Osteoblast (primary cell): ENCODE data around the gene TARDBP. TPM values are rescaled to one million over a fixed set of nuclear protein-coding genes. Genes with fewer than 3 reads are reported as not detected.
"Not testable (repeated sequence)": the region's sequence is repeated elsewhere in the genome, so short reads cannot be mapped to it uniquely, and the experiment has no call there.

ENCODE experiments used
- DNase-seq: peaks from one replicate; pipeline ENCODE4 v3.0.0; 2011; ENCODE audit warnings: low spot score, mixed read lengths; ENCODE audit not compliant: insufficient read length; ENCODE audit errors: missing footprints
- H2AFZ ChIP-seq: 2 replicates; pipeline ENCODE4 v1.6.0; 2011; ENCODE audit warnings: mild to moderate bottlenecking, low read length
- H3K27ac ChIP-seq: 2 replicates; pipeline ENCODE4 v1.5.1; 2011; ENCODE audit warnings: mild to moderate bottlenecking, low read depth, low read length, moderate library complexity
- H3K27me3 ChIP-seq: 2 replicates; pipeline ENCODE4 v1.6.0; 2012; ENCODE audit warnings: mild to moderate bottlenecking, control low read depth, inconsistent platforms, low read length, moderate library complexity; ENCODE audit not compliant: insufficient read depth
- H3K36me3 ChIP-seq: 2 replicates; pipeline ENCODE4 v1.5.1; 2011; ENCODE audit warnings: mild to moderate bottlenecking, low read length, control low read depth, moderate library complexity; ENCODE audit not compliant: insufficient read depth
- H3K4me1 ChIP-seq: 2 replicates; pipeline ENCODE4 v1.5.1; 2011; ENCODE audit warnings: mild to moderate bottlenecking, low read length, control low read depth, moderate library complexity; ENCODE audit not compliant: insufficient read depth
- H3K4me2 ChIP-seq: 2 replicates; pipeline ENCODE4 v1.6.0; 2011; ENCODE audit warnings: mild to moderate bottlenecking, low read length; ENCODE audit not compliant: insufficient read depth
- H3K4me3 ChIP-seq: fragments of 200-600 bp; sonication (generic); 3 replicates; pipeline ENCODE4 v1.5.1; 2012; ENCODE audit warnings: mild to moderate bottlenecking, low read length, inconsistent platforms; ENCODE audit not compliant: insufficient read depth
- H3K79me2 ChIP-seq: 2 replicates; pipeline ENCODE4 v1.6.0; 2012; ENCODE audit warnings: mild to moderate bottlenecking, low read length, control low read depth, inconsistent platforms; ENCODE audit not compliant: insufficient read depth
- H3K9me3 ChIP-seq: 2 replicates; pipeline ENCODE4 v1.5.1; 2011; ENCODE audit warnings: low read depth, low read length, control low read depth
- H4K20me1 ChIP-seq: 2 replicates; pipeline ENCODE4 v1.6.0; 2012; ENCODE audit warnings: mild to moderate bottlenecking, low read length, control low read depth; ENCODE audit not compliant: insufficient read depth
- total RNA-seq: library from RNA; depleted of rRNA; stranded (reverse); fragments of >200 nt; gene quantifications from 2 replicates; pipeline ENCODE4 v1.2.3, GENCODE V29; 2012
- TF ChIP-seq, protein P1 (sequence below): IDR thresholded peaks from 2 replicates; pipeline ENCODE4 v1.5.1; 2011; ENCODE audit warnings: mild to moderate bottlenecking, low read depth, low read length, moderate library complexity; ENCODE audit errors: extremely low read depth

TARDBP gene
- total RNA-seq, 1 donor = 71.7 TPM

DNA sequence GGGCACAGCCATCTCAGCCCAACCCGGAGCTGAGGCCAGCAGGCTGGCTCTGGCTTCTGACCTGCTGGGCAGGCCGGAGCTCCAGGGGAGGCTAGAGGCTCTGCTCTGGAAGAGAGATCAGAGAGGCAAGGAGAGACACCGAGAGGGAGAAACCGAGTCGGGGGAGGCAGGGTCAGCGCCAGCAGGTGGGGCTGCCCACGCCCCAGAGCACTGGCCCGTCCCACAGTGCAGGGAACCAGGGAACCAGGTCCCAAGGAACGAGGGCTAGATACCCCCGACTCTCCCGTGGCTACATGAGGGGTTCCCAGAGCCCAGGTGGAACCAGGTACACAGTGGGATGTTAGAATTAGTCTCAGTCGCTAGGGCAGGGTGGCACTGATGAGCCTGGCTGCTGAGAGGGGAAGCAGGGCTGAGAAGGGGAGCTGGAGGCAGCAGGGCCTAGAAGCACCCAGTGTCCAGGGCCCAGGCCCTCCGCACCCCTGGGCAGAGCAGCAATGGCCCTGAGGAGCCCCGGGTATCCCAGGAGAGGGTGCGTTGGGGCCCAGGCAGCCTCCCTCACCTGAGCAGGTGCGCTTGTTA lies 32.5 kb downstream of the TARDBP start:
- TF ChIP-seq, protein P1, sequence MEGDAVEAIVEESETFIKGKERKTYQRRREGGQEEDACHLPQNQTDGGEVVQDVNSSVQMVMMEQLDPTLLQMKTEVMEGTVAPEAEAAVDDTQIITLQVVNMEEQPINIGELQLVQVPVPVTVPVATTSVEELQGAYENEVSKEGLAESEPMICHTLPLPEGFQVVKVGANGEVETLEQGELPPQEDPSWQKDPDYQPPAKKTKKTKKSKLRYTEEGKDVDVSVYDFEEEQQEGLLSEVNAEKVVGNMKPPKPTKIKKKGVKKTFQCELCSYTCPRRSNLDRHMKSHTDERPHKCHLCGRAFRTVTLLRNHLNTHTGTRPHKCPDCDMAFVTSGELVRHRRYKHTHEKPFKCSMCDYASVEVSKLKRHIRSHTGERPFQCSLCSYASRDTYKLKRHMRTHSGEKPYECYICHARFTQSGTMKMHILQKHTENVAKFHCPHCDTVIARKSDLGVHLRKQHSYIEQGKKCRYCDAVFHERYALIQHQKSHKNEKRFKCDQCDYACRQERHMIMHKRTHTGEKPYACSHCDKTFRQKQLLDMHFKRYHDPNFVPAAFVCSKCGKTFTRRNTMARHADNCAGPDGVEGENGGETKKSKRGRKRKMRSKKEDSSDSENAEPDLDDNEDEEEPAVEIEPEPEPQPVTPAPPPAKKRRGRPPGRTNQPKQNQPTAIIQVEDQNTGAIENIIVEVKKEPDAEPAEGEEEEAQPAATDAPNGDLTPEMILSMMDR = no peak
- Histone ChIP-seq H3K36me3 (no peaks in the 10 kb centered on the region), H2AFZ (no peak overlapping the region), H4K20me1 (no peaks in the 10 kb centered on the region), H3K4me3 (no peak overlapping the region), H3K4me2 (no peak overlapping the region), H3K27ac (no peak overlapping the region), H3K9me3 (no peaks in the 10 kb centered on the region), H3K79me2 (no peaks in the 10 kb centered on the region), H3K4me1 (no peaks in the 10 kb centered on the region), H3K27me3 (no peaks in the 10 kb centered on the region)
- DNase-seq = peak; percentile 62

GRCh38 chr1:11045428-11046269 lies 33.2 kb downstream of the TARDBP start:
- no peaks in the 10 kb centered on the region for H3K4me1 ChIP-seq
- DNase-seq = peak; percentile 66
- H3K27ac ChIP-seq = no peak overlapping the region
- H4K20me1 ChIP-seq = no peaks in the 10 kb centered on the region
- H3K4me3 ChIP-seq = no peak overlapping the region
- no peak overlapping the region for H2AFZ ChIP-seq
- H3K9me3 ChIP-seq = no peaks in the 10 kb centered on the region
- H3K4me2 ChIP-seq = no peak overlapping the region
- H3K79me2 ChIP-seq = no peaks in the 10 kb centered on the region
- TF ChIP-seq, protein P1 = no peak
- no peaks in the 10 kb centered on the region for H3K36me3 ChIP-seq
- no peaks in the 10 kb centered on the region for H3K27me3 ChIP-seq

- DNase-seq = no peak
- Histone ChIP-seq H2AFZ (no peak overlapping the region), H3K79me2 (no peaks in the 10 kb centered on the region), H3K36me3 (no peaks in the 10 kb centered on the region), H3K4me1 (no peaks in the 10 kb centered on the region), H3K4me3 (no peak overlapping the region), H4K20me1 (no peaks in the 10 kb centered on the region), H3K27ac (no peak overlapping the region), H3K4me2 (no peak overlapping the region), H3K27me3 (no peaks in the 10 kb centered on the region), H3K9me3 (no peaks in the 10 kb centered on the region)
- TF ChIP-seq, protein P1 = no peak
These were observed 33.8 kb downstream of the TARDBP start for GRCh38 chr1:11046270-11046566.

DNA sequence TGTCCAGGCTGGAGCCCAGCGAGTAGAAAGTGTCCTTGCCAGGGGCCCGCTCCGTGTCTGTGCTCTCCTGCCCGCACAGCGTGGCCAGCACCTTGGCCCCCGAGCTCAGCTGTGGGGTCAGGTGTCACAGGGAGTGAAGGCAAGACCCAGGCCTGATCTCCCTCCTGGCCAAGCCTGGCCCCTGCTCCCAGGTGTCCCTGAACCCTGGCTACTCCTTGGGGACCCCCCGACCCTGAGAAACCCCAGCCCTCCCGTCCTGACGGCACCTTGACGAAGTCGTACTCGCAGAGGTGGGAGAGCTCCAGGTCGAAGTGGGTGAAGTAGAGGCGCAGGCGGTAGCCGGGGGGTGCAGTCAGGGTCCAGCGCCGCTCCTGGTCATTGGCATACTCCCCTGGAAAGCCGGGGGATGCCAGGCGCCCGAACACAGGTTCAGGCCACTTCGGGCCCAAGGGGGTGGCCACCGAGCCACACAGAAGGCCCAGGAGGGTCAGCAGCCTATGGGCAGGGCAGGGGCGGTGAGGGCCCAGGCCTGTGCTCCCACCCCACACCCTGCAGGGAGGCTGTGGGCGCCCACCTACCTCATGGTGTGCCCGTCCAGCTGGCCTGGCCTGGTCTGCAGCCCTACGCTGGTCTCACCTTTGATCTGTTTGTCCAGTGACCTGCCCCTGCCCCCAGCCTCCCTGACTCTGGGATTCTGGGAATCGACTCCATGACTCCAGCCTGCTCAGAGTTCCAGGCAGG lies 34.3 kb downstream of the TARDBP start, which contains the start of gene MASP2:
Gene MASP2 (minus strand): TSS at position 615 of the 741 bp plus-strand sequence. CDS start 32 bp downstream, at position 583.
- H3K4me3 ChIP-seq = no peak within 1 kb of the TSS
- no peaks in the 10 kb centered on the region for H4K20me1 ChIP-seq
- DNase-seq = no peak
- no peak within 1 kb of the TSS for H2AFZ ChIP-seq
- H3K9me3 ChIP-seq = no peaks in the 10 kb centered on the region
- H3K4me1 ChIP-seq = no peaks in the 10 kb centered on the region
- TF ChIP-seq, protein P1 = no peak
- H3K4me2 ChIP-seq = no peak within 1 kb of the TSS
- no peaks in the 10 kb centered on the region for H3K27me3 ChIP-seq
- no peak within 1 kb of the TSS for H3K27ac ChIP-seq
- H3K79me2 ChIP-seq = no peaks in the 10 kb centered on the region
- no peaks in the 10 kb centered on the region for H3K36me3 ChIP-seq

DNA sequence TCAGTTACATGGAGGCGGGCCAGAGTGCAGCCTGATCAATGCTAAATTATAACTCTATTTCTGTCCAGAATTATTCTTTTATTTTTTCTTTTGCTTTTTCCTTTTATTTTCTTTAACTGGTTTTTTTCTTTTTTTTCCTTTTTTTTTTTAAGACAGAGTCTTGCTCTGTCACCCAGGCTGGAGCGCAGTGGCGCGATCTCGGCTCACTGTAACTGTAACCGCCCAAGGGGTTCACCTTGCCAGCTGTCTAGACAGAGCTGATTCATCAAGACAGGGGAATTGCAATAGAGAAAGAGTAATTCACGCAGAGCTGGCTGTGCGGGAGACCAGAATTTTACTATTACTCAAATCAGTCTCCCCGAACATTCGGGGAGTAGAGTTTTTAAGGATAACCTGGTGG lies 38.7 kb downstream of the TARDBP start:
- H3K27ac ChIP-seq, H3K4me2 ChIP-seq, DNase-seq, H2AFZ ChIP-seq, H3K4me3 ChIP-seq, H3K4me1 ChIP-seq, H3K27me3 ChIP-seq, H3K36me3 ChIP-seq, H3K9me3 ChIP-seq, H4K20me1 ChIP-seq, H3K79me2 ChIP-seq: not testable (repeated sequence)
